Fibroblast of skin of left quadriceps (primary cell): ENCODE data around the gene ROGDI.
"Not testable (repeated sequence)": the region's sequence is repeated elsewhere in the genome, so short reads cannot be mapped to it uniquely, and the experiment has no call there.

Source experiments
- DNase-seq, 2 experiments: peaks; one replicate each; pipeline ENCODE4 v3.0.0-alpha.2; 2013; ENCODE audit warnings: low read depth in 2 of 2

Gene ROGDI

GRCh38 chr16:4790871-4791270 lies 11.6 kb downstream of the ROGDI start:
- DNase-seq, result no peak

GRCh38 chr16:4790261-4790660 lies 12.2 kb downstream of the ROGDI start:
- no peak for DNase-seq

- no peak for DNase-seq
These were observed 13.5 kb downstream of the ROGDI start for GRCh38 chr16:4788910-4789309.

- no peak for DNase-seq
These were observed 13.9 kb downstream of the ROGDI start for GRCh38 chr16:4788489-4788889.

GRCh38 chr16:4787627-4788482 lies 14.6 kb downstream of the ROGDI start, which contains the start of gene SEPTIN12:
SEPTIN12 (minus strand) TSS chr16:4788345; CDS start chr16:4787645, 700 bp downstream.
- DNase-seq, result no peak

- no peak for DNase-seq
These were observed 15.4 kb downstream of the ROGDI start for GRCh38 chr16:4787068-4787467.

- DNase-seq, result no peak
These were observed 16.5 kb downstream of the ROGDI start for GRCh38 chr16:4785758-4786433.

GRCh38 chr16:4784444-4784987 lies 17.9 kb downstream of the ROGDI start:
- DNase-seq, result not testable (repeated sequence)

GRCh38 chr16:4783951-4784336 lies 18.5 kb downstream of the ROGDI start:
- no peak for DNase-seq

- no peak for DNase-seq
These were observed 19.0 kb downstream of the ROGDI start for GRCh38 chr16:4783251-4783950.

- DNase-seq, result no peak
These were observed 22.2 kb downstream of the ROGDI start for GRCh38 chr16:4780235-4780634.

GRCh38 chr16:4778050-4778392 lies 24.4 kb downstream of the ROGDI start:
- DNase-seq, result no peak

- DNase-seq, result no peak
These were observed 24.9 kb downstream of the ROGDI start for GRCh38 chr16:4777339-4778049.

- no peak for DNase-seq
These were observed 26.2 kb downstream of the ROGDI start for GRCh38 chr16:4776141-4776705.

- DNase-seq, result no peak
These were observed 27.4 kb downstream of the ROGDI start for GRCh38 chr16:4775005-4775404.

- no peak for DNase-seq
These were observed 30.1 kb downstream of the ROGDI start for GRCh38 chr16:4772351-4772750.

GRCh38 chr16:4771646-4772045 lies 30.8 kb downstream of the ROGDI start:
- DNase-seq, result no peak

GRCh38 chr16:4769306-4769638 lies 33.2 kb downstream of the ROGDI start:
- DNase-seq, result no peak

GRCh38 chr16:4768549-4769305 lies 33.7 kb downstream of the ROGDI start:
- peak; percentile 90 to 92 for DNase-seq

- no peak for DNase-seq
These were observed 34.4 kb downstream of the ROGDI start for GRCh38 chr16:4767872-4768548.
